Endothelial cell of umbilical vein (primary cell): ENCODE measurements around the gene BRI3BP. TPM values are rescaled to one million over a fixed set of nuclear protein-coding genes. Genes with fewer than 3 reads are reported as not detected.

Experiments
- BruUV-seq: library from RNA; stranded (reverse); fragments of 400-500 nt; replicated peaks from 2 replicates; lab custom pipeline; 2021; lab: Mats Ljungman, UMichigan
- CTCF ChIA-PET: fragments of 300-600, 350-600 bp; sonication (Branson Sonifier 250); formaldehyde crosslinking; loops from one replicate; lab custom pipeline; 2021; ENCODE audit warnings: antibody characterized with exemption, inconsistent platforms; lab: Charles Lee
- POLR2A ChIA-PET: fragments of 300-600, 350-600 bp; sonication (Branson Sonifier 250); formaldehyde crosslinking; loops from one replicate; lab custom pipeline; 2021; ENCODE audit warnings: antibody characterized with exemption, inconsistent platforms; lab: Charles Lee
- DNase-seq: peaks from one replicate; pipeline ENCODE4 v3.0.0-alpha.2; 2011; ENCODE audit warnings: low read depth, low spot score
- FAIRE-seq: peaks from 2 replicates; lab custom pipeline; 2011; peaks lifted over from hg19 to GRCh38; lab: Jason Lieb, UNC
- H2AFZ ChIP-seq: 2 replicates; pipeline ENCODE4 v1.6.0; 2012; ENCODE audit warnings: low read depth, low read length, control low read depth, inconsistent platforms
- H3K27ac ChIP-seq: 2 replicates; pipeline ENCODE4 v1.5.1; 2011; ENCODE audit warnings: low read depth, mild to moderate bottlenecking, control low read depth, low read length, moderate library complexity; ENCODE audit not compliant: insufficient read depth
- H3K27me3 ChIP-seq, 2 experiments: 2 replicates each; pipeline versions ENCODE4 v1.6.0 to v1.6.1; 2011; ENCODE audit warnings: low read length in 2 of 2, mixed read lengths in 1 of 2; ENCODE audit not compliant: control insufficient read depth in 2 of 2, insufficient read depth in 2 of 2
- H3K36me3 ChIP-seq, 2 experiments: 2 replicates in 1 of 2; 3 replicates in 1 of 2; pipeline ENCODE4 v1.5.1; 2011; ENCODE audit warnings: low read length in 2 of 2, mild to moderate bottlenecking in 1 of 2, moderate library complexity in 1 of 2; ENCODE audit not compliant: control insufficient read depth in 2 of 2, insufficient read depth in 2 of 2; ENCODE audit errors: extremely low read depth in 1 of 2
- H3K4me1 ChIP-seq: 3 replicates; pipeline ENCODE4 v1.5.1; 2011; ENCODE audit warnings: mild to moderate bottlenecking, low read length; ENCODE audit not compliant: control insufficient read depth, insufficient read depth; ENCODE audit errors: extremely low read depth
- H3K4me2 ChIP-seq: 2 replicates; pipeline ENCODE4 v1.6.1; 2011; ENCODE audit warnings: low read length, control low read depth, mixed read lengths; ENCODE audit not compliant: insufficient read depth
- H3K4me3 ChIP-seq, 3 experiments: fragments of 200-600 bp in 1 of 3; sonication (generic), shearing (Covaris generic) in 1 of 3; replicated peaks in 1 of 3; 2 replicates each; pipeline ENCODE4 v1.5.1; 2011 to 2016; ENCODE audit warnings: control low read depth in 3 of 3, low read length in 3 of 3, mild to moderate bottlenecking in 2 of 3, inconsistent platforms in 1 of 3, low read depth in 1 of 3, moderate library complexity in 1 of 3; ENCODE audit not compliant: insufficient read depth in 1 of 3
- H3K79me2 ChIP-seq: 2 replicates; pipeline ENCODE4 v1.6.0; 2012; ENCODE audit warnings: low read length, inconsistent platforms; ENCODE audit not compliant: control insufficient read depth, insufficient read depth
- H3K9ac ChIP-seq: replicated peaks from 2 replicates; pipeline ENCODE3; 2011; ENCODE audit warnings: low read length, control low read depth; ENCODE audit not compliant: insufficient read depth; ENCODE audit errors: extremely low read depth
- H3K9me1 ChIP-seq: replicated peaks from 3 replicates; pipeline ENCODE4 v1.6.0; 2011; ENCODE audit warnings: mild to moderate bottlenecking, low read length; ENCODE audit not compliant: control insufficient read depth, insufficient read depth; ENCODE audit errors: extremely low read depth
- H3K9me3 ChIP-seq: replicated peaks from 2 replicates; pipeline ENCODE4 v1.5.1; 2012; ENCODE audit warnings: low read length, inconsistent platforms; ENCODE audit not compliant: control insufficient read depth, insufficient read depth
- H4K20me1 ChIP-seq: replicated peaks from 2 replicates; pipeline ENCODE3; 2011; ENCODE audit warnings: mild to moderate bottlenecking, low read length; ENCODE audit not compliant: control insufficient read depth, insufficient read depth; ENCODE audit errors: extremely low read depth
- EZH2 ChIP-seq: IDR thresholded peaks from 2 replicates; pipeline ENCODE4 v1.6.1; 2012; ENCODE audit warnings: borderline replicate concordance, low read depth, mild to moderate bottlenecking, moderate library complexity, low read length, inconsistent platforms; ENCODE audit not compliant: severe bottlenecking
- FOS ChIP-seq: IDR thresholded peaks from 2 replicates; pipeline ENCODE4 v1.6.1; 2011; ENCODE audit warnings: mild to moderate bottlenecking, low read length, moderate library complexity, borderline replicate concordance; ENCODE audit not compliant: insufficient read depth
- GATA2 ChIP-seq: IDR thresholded peaks from 2 replicates; pipeline ENCODE4 v1.7.0; 2011; ENCODE audit warnings: low read depth, mild to moderate bottlenecking, moderate library complexity, mixed read lengths, low read length; ENCODE audit not compliant: insufficient read length, insufficient read depth
- JUN ChIP-seq: IDR thresholded peaks from 2 replicates; pipeline ENCODE4 v1.6.1; 2011; ENCODE audit warnings: borderline replicate concordance, low read depth; ENCODE audit not compliant: insufficient read length, insufficient read depth
- MYC ChIP-seq: IDR thresholded peaks from one replicate; pipeline ENCODE4 v1.6.1; 2011; ENCODE audit warnings: mild to moderate bottlenecking, low read depth, low read length
- POLR2A ChIP-seq: IDR thresholded peaks from 2 replicates; pipeline ENCODE4 v1.6.1; 2012; ENCODE audit warnings: low read depth, mild to moderate bottlenecking, control low read depth, low read length
- POLR2AphosphoS5 ChIP-seq: IDR thresholded peaks from 2 replicates; pipeline ENCODE4 v1.6.1; 2012; ENCODE audit warnings: low read depth, mild to moderate bottlenecking, control low read depth, low read length, moderate library complexity; ENCODE audit not compliant: insufficient read depth
- dilution Hi-C: fragments of 300-500 bp; cut with MboI; formaldehyde crosslinking; loops from one replicate; pipeline ENCODE4 v1.15.0; 2019; ENCODE audit warnings: low sequenced_read_pairs; ENCODE audit not compliant: extremely low pct_ligation_motif_present
- intact Hi-C: fragments of 100-400 bp; cut with micrococcal nuclease; formaldehyde crosslinking; loops from one replicate; pipeline ENCODE4 v1.10.0; 2022
- polyA plus RNA-seq, 4 experiments: library from polyadenylated mRNA; depleted of rRNA in 3 of 4; stranded (reverse) in 3 of 4; unstranded in 1 of 4; fragments of >200 nt; gene quantifications; 2 replicates each; pipeline versions ENCODE4 v1.2.1 to v1.2.3, GENCODE V29; 2011 to 2012; ENCODE audit warnings: missing spikeins in 1 of 4
- total RNA-seq: library from RNA; stranded (reverse); gene quantifications from 2 replicates; pipeline ENCODE4 v1.2.3, GENCODE V29; 2021
- TF ChIP-seq, protein P1 (sequence below): IDR thresholded peaks from 2 replicates; pipeline ENCODE4 v1.6.1; 2011; ENCODE audit not compliant: insufficient read depth, insufficient read length
- TF ChIP-seq, protein P2 (sequence below), 2 donors: IDR thresholded peaks; 1 replicate in 1 of 2; 2 replicates in 1 of 2; pipeline ENCODE4 v1.5.1; 2011; ENCODE audit warnings: low read length in 2 of 2, mild to moderate bottlenecking in 2 of 2, moderate library complexity in 2 of 2, control low read depth in 1 of 2, inconsistent platforms in 1 of 2, low read depth in 1 of 2; ENCODE audit not compliant: insufficient read depth in 1 of 2; ENCODE audit errors: extremely low read depth in 1 of 2

BRI3BP gene
- total and polyA plus RNA-seq, 2 donors (not counting 3 experiments of a cell fraction or from before 2014, with no cell fraction given), result 3.4 to 8.2 TPM

DNA sequence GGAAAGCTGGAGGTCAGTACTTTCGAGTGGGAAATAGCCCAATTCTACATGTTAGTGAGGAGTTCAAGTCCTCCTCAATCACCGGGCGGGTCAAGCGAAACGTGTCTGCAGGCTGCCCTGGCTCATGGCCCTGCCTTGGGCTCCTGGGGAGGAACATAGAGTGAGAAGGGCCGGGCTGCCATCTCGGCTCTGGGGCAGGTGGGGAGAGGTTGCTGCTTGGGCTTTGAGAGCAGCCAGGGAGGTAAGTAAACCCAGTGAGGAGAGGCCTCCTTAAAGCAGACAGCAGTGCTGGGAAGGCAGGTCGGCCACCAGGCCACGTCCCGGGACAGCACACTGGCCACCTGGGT, 47.0 kb upstream of the BRI3BP start:
- CTCF ChIA-PET, result interaction anchor here (1.9 kb wide), 1 partner anchor 40 kb away, joined by 7 read pairs; no protein-coding TSS in a partner anchor
- H3K27me3 ChIP-seq, result no peaks in the 10 kb centered on the region
- TF ChIP-seq GATA2 (no peak), MYC (no peak)
- POLR2A ChIA-PET, result no interaction called here
- intact Hi-C loops, result no loop called here
- H4K20me1 ChIP-seq, result no peaks in the 10 kb centered on the region
- H2AFZ ChIP-seq, result no peak overlapping the region
- dilution Hi-C loops, result no loop called here
- no peak for DNase-seq
- no peak overlapping the region for H3K4me3 ChIP-seq
- BruUV-seq, result no TSS peak
- H3K27ac ChIP-seq, result no peak overlapping the region
- no peaks in the 10 kb centered on the region for H3K4me1 ChIP-seq
- H3K9ac ChIP-seq, result no peak overlapping the region
- no peaks in the 10 kb centered on the region for H3K9me1 ChIP-seq
- no peak overlapping the region for H3K4me2 ChIP-seq
- no peaks in the 10 kb centered on the region for H3K9me3 ChIP-seq
- H3K36me3 ChIP-seq, result peaks cover 11 to 17% of the 10 kb centered on the region in 2 experiments
- no peaks in the 10 kb centered on the region for H3K79me2 ChIP-seq
- no peak for FAIRE-seq

DNA sequence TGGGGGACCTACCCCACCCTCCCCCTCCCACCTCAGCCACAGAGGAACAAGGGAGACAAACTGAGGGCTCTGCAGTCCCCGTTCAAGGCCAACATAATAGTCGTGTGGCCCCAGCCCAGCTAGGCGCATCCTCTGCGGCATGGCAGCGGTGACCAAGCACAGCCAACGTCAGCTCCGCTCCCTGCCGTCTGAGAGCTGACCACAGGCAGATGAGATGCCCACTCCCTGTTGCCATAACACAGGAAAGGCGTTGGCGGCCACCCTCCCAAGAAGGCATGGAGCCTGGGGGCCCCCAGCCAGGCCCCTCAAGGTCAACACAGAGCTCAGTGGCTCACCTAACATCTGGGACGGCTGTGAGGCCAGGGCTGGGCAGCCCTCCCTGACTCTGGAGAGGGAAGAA, 46.4 kb upstream of the BRI3BP start:
- Histone ChIP-seq H3K27ac (no peak overlapping the region), H3K9me3 (no peaks in the 10 kb centered on the region), H3K27me3 (no peaks in the 10 kb centered on the region), H2AFZ (no peak overlapping the region), H4K20me1 (no peaks in the 10 kb centered on the region), H3K4me1 (no peaks in the 10 kb centered on the region), H3K4me3 (no peak overlapping the region), H3K36me3 (peaks cover 11 to 17% of the 10 kb centered on the region in 2 experiments), H3K9me1 (no peaks in the 10 kb centered on the region), H3K4me2 (no peak overlapping the region), H3K79me2 (no peaks in the 10 kb centered on the region), H3K9ac (no peak overlapping the region)
- intact Hi-C loops (no loop called here), dilution Hi-C loops (no loop called here)
- TF ChIP-seq FOS, result no peak
- TF ChIP-seq, protein P1, sequence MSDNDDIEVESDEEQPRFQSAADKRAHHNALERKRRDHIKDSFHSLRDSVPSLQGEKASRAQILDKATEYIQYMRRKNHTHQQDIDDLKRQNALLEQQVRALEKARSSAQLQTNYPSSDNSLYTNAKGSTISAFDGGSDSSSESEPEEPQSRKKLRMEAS, result no peak
- TF ChIP-seq, protein P2, sequence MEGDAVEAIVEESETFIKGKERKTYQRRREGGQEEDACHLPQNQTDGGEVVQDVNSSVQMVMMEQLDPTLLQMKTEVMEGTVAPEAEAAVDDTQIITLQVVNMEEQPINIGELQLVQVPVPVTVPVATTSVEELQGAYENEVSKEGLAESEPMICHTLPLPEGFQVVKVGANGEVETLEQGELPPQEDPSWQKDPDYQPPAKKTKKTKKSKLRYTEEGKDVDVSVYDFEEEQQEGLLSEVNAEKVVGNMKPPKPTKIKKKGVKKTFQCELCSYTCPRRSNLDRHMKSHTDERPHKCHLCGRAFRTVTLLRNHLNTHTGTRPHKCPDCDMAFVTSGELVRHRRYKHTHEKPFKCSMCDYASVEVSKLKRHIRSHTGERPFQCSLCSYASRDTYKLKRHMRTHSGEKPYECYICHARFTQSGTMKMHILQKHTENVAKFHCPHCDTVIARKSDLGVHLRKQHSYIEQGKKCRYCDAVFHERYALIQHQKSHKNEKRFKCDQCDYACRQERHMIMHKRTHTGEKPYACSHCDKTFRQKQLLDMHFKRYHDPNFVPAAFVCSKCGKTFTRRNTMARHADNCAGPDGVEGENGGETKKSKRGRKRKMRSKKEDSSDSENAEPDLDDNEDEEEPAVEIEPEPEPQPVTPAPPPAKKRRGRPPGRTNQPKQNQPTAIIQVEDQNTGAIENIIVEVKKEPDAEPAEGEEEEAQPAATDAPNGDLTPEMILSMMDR (IDR thresholded peaks at IDR 0.05; ENCODE audit: extremely low read depth in 1 of 2, insufficient read depth in 1 of 2, low read depth in 1 of 2, low read length in 2 of 2), result no peak
- TF ChIP-seq GATA2, result no peak
- TF ChIP-seq MYC, result no peak
- TF ChIP-seq POLR2AphosphoS5, result no peak
- no peak for TF ChIP-seq POLR2A
- TF ChIP-seq EZH2, result no peak
- TF ChIP-seq JUN, result no peak
- no peak for DNase-seq
- ChIA-PET CTCF (no interaction called here), POLR2A (no interaction called here)
- FAIRE-seq, result no peak
- BruUV-seq, result no TSS peak
